ENCODE measurements around the gene CNIH3.
A peak's percentile ranks its signal among the peaks of the same experiment; 100 is the strongest.

The CNIH3 gene

GRCh38 chr1:224616756-224617409 lies 766 bp downstream of the CNIH3 start:
- no peak for DNase-seq

DNA sequence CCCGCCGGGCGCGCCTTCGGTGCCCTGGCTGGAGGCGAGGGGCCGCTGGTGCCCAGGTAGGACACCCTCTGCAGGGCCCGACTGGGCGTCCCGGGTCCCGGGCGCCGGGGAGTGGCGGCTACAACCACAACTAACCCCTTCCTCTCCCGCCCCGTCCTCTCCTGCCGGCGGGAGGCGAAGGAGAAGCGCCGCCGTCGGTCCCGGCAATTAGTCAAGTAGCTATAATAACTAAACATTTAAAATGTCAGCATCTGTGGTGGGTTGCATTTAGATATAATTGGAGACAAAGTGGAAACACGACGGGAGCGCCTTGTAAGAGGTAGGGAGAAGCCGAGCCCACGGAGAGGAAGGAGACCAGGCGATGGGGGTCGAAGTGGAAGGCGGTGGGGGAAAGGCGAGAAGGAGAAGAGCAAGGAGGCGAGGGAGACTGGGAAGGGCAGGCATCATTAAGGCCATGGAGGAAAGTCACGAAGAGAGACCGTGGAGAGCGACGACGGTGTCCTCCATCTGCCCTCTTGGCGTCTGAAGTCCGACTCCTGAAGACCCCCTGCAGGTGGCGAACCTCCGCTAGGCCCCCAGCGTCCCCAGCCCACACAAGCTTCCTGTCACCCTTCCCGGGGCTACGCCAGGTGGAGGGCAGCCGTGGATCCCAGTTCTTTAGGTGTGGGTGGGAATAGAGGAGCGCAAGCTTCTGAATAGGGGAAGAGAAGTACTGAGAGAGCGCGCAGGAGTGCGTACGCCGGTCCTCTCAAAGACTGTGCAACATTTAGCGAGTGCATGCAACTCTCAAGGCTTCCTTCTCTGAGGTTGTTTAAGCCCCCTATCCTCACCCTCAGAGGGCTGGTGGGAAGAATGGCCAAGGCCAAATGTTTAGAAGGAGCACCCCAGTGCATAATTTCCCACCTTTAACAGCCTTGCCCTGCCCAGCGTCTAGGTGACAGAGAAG lies 1.6 kb downstream of the CNIH3 start:
- DNase-seq, result no peak

GRCh38 chr1:224619209-224619608 lies 3.1 kb downstream of the CNIH3 start:
- DNase-seq, result no peak

GRCh38 chr1:224620105-224620504 lies 4.0 kb downstream of the CNIH3 start:
- no peak for DNase-seq

DNA sequence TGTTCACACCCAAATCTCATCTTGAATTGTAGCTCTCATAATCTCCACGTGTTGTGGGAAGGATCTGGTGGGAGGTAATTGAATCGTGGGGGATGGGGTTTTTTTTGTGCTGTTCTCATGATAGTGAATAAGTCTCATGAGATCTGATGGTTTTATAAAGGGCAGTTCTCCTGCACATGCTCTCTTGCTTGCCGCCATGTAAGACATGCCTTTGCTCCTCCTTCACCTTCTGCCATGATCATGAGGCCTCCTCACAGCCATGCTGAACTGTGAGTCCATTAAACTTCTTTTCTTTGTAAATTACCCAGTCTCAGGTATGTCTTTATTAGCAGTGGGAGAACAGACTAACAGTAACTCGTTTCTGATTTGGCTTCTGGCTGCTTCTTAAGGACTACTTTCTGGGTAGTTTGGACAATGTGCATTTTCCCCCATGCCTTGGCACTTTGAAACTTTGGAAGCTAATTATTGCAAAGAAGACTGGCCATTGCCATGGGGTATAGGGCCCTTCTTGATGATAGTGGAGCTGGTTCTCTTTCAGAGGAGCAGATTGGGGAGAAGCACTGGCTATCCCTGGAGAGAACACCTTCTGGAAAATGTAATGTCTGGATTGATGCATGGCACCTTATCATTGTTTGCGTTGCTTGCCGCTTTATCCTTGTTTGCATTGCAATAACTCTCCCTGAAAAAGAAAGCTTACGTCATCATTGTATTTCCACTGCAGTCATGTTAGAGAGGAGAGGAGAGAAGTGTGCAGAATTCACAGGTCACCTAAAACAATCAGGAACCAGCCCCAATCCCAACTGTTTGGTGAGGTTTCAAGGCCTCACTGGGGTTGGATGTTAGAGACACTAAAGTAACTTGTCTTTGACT lies 5.9 kb downstream of the CNIH3 start:
- no peak for DNase-seq

DNA sequence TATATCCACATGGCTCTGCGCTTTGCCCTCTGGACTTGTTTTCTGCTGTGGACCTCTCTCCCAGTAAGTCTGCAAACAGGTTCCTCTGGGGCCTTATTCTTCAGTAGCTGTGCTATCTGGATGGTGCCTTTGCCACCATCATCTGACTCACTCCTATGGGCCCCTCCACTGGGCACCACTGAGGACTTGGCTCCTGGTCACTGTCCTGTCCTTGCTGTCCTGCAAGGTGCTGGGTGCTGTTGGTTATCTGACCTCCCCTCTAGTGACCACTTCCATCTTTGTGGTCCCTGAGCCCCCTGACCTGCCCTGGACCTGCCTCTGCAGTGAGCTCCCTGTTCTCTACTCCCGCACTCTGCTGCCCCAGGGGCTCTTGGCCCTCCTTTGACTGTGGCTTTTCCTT lies 6.7 kb downstream of the CNIH3 start:
- DNase-seq, result no peak

DNA sequence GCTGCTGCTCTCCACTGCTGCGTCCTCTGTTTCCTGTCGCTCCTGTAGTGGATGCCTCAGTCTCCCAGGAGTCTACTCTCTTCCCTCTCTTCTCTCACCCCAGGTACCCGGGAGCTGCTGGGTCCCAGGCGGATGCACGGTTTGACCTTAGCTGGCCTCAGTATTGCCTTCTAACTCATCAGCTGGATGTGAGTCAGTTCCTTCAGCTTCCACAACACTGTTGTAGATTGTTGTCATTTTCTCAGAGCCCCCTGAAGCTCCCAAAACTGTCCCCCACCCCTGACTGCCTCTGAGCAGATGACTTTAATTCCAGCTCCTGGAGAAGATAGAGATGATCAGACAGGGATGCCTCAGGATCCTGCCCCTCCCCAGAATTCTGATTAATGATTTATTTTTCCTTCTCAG lies 7.2 kb downstream of the CNIH3 start:
- no peak for DNase-seq

DNA sequence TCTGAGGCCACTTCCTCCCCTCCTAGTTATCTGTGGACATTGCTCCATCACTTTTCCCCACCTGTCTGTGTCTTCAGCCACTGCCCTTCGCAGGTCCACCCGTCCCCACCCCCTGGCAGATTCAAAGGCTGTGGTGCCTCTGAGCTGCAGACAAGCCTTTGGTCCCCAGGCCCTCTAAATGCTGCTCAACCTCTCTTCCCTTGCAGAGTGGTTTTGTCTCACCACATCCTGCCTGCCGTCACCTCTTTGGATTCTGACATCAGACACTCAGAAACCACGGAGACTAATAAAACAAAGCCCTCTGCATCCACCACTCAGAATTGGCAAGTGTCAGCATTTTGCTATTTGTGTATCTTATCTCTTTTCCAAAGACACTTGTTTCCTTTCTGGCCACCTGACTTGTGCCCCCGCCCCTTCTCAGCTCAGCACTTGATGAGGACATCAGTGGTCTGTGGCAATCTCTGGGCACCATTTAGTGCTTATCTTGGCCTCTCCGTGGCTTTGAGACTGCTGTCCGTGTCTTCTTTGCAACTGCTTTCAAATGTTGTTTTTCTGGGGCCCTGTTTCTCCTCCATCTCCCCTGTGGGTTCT lies 7.7 kb downstream of the CNIH3 start:
- peak; percentile 55 to 58 for DNase-seq

GRCh38 chr1:224624432-224624831 lies 8.3 kb downstream of the CNIH3 start:
- DNase-seq, result no peak

DNA sequence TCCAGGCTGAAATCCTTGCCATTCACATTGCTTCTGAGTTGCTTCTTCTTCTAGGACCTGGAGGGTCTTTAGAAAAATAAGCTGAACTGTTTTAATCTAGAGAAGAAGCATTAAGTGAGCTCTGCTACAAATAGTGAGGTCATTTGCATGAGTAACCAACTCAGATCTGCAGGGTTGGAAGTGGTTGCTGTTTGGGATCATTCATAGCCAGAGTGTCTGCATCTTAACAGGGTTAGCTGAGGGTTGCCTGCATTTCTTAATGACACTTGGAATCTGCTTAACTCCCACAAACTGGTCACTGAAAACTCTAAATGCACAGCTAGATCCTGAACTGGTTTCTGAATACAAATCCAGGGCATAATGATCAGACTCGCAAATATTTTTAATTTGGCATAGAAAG lies 9.9 kb downstream of the CNIH3 start:
- DNase-seq, result no peak

DNA sequence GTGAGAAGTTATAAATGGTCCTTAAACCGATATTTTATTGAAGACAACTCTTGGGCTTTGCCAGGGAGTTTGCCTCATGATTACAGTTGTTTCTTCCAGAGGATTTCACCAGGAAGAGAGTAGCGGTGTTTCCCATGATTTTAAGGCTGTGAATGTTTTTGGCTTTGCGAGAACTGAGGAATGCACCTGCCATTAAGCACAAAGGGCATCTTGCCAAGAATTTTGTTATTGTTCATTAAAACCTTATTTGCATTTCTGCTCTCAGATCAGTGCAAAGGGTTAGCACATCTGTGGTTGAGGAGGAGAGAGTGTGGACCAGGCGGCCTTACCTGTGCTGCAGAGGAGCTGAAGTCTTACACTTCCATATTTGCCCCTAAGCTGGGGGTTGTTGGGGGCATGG lies 13.8 kb downstream of the CNIH3 start:
- DNase-seq, result no peak

DNA sequence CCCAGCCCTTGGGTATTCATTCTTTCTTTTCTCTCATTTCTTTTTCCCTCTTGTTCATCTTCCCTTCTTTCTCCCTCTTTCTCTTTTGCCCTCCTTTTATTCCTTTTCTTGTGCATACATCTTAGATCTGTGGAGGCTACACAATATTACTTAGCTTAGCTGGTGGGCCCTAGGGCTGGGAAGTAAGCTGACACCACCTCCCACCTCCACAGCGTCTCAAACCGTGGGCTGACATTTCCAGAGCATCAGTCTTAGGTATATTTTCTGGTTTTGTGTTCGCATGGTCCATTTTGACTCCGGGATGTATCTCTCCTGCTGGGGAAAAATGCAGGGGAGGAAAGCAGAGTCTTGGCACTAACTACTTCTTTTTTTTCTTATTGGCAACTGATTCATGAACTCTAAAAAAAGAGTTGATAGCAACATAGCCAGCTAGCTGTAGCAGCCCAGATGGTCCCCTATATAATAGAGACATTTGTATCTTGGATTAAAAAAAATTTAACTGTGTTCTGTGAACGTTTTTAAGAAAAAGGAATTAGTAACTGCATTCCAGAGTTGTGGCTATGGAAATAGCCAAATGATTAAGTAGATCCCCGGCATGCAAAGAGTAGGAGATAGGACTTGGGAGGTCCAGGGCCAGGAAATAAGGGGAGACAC lies 15.5 kb downstream of the CNIH3 start:
- no peak for DNase-seq

DNA sequence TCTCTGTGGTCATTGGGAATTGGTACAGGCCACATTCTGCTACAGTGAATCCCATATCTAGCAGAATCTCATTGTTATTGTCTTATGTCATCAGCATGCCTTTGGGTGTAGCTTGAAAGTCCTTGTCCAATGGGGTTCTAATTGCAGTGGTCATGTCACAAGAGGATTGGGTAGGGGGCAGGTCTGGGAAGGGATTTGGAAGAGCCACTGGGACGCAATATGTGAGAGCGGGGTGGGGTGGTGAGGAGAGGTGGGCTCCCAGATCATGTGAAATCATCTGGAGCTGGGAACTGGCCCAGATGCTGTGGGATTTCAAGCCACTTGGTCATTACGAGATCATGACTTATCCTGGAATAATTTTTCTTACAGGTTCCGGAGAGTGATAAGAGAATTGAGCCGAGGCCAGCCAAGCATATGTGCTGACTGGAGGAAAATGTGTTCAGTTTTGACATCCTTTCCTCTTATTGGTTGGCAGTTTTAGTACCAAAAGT lies 16.3 kb downstream of the CNIH3 start:
- DNase-seq, result no peak

DNA sequence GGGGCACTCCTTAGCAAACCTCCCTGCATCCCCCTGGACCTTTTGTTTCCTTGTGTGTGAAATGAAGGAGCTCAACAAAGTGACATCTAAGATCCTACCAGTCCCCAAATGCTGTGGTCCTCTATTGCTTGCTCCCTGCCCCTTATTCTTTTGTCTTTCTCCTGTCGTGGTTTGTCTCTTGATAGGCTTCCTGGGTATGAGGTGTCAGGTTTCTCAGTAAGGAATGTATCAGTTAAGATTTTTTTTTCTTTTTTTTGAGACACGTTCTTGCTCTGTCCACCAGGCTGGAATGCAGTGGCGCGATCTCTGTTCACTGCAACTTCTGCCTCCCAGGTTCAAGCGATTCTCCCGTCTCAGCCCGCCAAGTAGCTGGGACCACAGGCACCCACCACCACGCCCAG lies 16.8 kb downstream of the CNIH3 start:
- no peak for DNase-seq

DNA sequence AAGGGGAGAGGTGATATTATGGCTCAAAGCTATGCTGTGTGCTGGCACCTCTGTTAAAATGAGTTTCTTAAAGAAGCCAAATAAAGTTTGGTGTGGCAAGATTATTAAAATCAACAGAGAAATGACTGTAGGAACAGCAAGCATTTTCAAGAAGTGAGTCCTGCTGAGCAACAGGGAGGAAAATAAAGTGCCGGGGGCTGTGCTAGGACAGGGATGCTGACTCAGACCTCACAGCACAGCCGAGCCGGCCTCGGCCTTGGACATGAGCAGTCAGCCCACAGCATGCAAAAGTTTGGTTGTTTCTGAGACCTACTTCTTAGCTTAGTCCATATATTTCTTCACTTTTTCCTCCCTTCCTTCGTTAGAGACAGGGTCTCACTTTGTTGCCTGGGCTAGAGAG lies 19.2 kb downstream of the CNIH3 start:
- DNase-seq, result no peak

- no peak for DNase-seq
Observed at GRCh38 chr1:224637515-224637914, 21.4 kb downstream of the CNIH3 start.

DNA sequence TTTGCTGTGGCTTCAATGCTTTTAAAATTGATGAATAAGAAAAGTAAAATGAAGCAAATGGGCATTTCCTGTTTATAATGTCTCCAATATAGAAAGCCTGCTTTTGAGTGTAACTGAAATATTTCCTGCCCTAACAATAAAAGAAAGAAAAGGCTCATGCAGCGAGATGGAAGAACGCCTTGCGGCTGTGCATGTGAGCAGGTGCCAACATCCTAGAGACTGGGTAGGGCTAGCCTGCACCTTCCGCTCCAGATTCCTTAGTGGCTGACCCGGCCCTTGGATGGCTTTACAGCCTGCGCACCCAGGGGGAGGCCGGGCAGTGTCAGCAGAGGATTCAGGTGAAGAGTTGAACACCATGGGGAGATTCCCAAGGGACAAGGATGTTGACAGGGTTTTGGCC lies 21.8 kb downstream of the CNIH3 start:
- no peak for DNase-seq

- DNase-seq, result no peak
Observed at GRCh38 chr1:224639426-224639975, 23.4 kb downstream of the CNIH3 start.

DNA sequence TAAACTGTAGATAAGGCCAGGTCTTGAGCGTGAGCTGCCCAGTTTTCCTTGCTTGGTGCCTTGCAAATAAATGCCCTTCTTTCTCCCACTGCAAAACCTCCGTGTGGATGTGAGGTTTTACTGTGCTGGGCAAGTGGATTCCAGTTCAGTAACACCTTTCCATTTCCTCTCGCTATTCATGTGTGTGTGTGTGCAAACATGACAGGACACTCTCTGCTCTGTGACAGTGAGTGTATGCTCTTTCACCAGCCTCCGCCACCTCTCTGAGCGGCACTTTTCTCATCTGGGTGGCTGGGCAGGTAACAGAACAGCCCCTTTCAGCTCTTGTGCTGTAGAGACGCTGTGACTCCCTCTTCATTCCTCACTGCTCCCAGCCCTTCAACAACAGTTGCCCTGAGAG lies 23.9 kb downstream of the CNIH3 start:
- DNase-seq, result no peak

DNA sequence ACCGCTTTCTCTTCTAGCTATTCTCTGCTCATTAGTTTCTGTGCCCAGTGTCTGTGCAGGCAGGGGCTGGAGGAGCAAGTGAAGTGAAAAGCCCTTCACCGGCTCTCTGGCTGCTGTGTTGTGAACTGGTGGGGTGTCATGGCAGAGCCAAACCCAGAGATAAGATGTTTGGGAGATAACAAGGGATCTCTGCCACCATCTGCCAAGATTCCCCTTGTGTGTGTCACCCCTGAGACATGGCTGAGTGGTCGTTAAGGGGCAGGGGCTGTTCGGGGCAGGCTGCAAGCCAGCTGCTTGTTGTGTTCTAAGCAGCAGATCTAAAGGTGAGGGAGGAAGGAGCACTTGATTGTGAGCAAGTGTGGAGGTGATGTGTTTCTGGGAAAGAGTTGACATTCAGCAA lies 24.5 kb downstream of the CNIH3 start:
- no peak for DNase-seq

GRCh38 chr1:224641030-224641429 lies 24.9 kb downstream of the CNIH3 start:
- DNase-seq, result no peak

GRCh38 chr1:224643653-224644052 lies 27.5 kb downstream of the CNIH3 start:
- DNase-seq, result no peak

Data from AML-193 (cell line).